Liver (tissue), 9 donors: ENCODE data around the gene B4GALNT2. TPM values are rescaled to one million over a fixed set of nuclear protein-coding genes. Genes with fewer than 3 reads are reported as not detected.
"Not testable (repeated sequence)": the region's sequence is repeated elsewhere in the genome, so short reads cannot be mapped to it uniquely, and the experiment has no call there.

Source experiments
- DNase-seq: peaks from one replicate; pipeline ENCODE4 v3.0.0-alpha.2; 2017; ENCODE audit warnings: low spot score
- H3K27ac ChIP-seq, 2 donors: one replicate each; pipeline ENCODE4 v1.7.0; 2013; ENCODE audit warnings: inconsistent platforms in 2 of 2, low read length in 2 of 2, control low read depth in 1 of 2, low read depth in 1 of 2, mild to moderate bottlenecking in 1 of 2
- H3K27me3 ChIP-seq, 4 donors: one replicate each; pipeline versions ENCODE4 v1.6.1 to v1.7.0; 2013; ENCODE audit warnings: low read length in 3 of 4, inconsistent platforms in 1 of 4, mild to moderate bottlenecking in 1 of 4, moderate library complexity in 1 of 4; ENCODE audit not compliant: control insufficient read depth in 4 of 4, insufficient read depth in 4 of 4
- H3K36me3 ChIP-seq, 4 donors: one replicate each; pipeline versions ENCODE4 v1.6.1 to v1.7.0; 2013; ENCODE audit warnings: low read length in 3 of 4, mild to moderate bottlenecking in 3 of 4, low read depth in 1 of 4, moderate library complexity in 1 of 4; ENCODE audit not compliant: control insufficient read depth in 4 of 4, insufficient read depth in 3 of 4
- H3K4me1 ChIP-seq, 4 donors: one replicate each; pipeline versions ENCODE4 v1.6.1 to v1.7.0; 2013; ENCODE audit warnings: low read length in 3 of 4, mild to moderate bottlenecking in 3 of 4, moderate library complexity in 1 of 4; ENCODE audit not compliant: control insufficient read depth in 4 of 4, insufficient read depth in 4 of 4
- H3K4me3 ChIP-seq, 3 donors: one replicate each; pipeline versions ENCODE4 v1.6.1 to v1.7.0; 2013; ENCODE audit warnings: low read length in 3 of 3, control low read depth in 1 of 3, low read depth in 1 of 3, mild to moderate bottlenecking in 1 of 3
- H3K9ac ChIP-seq, 2 donors: one replicate each; pipeline ENCODE4 v1.7.0; 2013; ENCODE audit warnings: low read length in 2 of 2, mild to moderate bottlenecking in 2 of 2, moderate library complexity in 2 of 2, control low read depth in 1 of 2, low read depth in 1 of 2
- H3K9me3 ChIP-seq, 4 donors: one replicate each; pipeline versions ENCODE4 v1.6.1 to v1.7.0; 2013; ENCODE audit warnings: low read length in 3 of 4; ENCODE audit not compliant: control insufficient read depth in 4 of 4
- CTCF ChIP-seq: fragments of 150-350 bp; IDR thresholded peaks from 2 replicates; pipeline ENCODE4 v1.5.1; 2017; ENCODE audit warnings: improper control_type of control experiment, low read depth, low read length; ENCODE audit not compliant: missing input control
- EGR1 ChIP-seq, 2 donors: IDR thresholded peaks; 2 replicates each; pipeline ENCODE4 v1.6.1; 2016 to 2018; ENCODE audit warnings: antibody characterized with exemption in 2 of 2, low read depth in 2 of 2
- FOXA1 ChIP-seq: IDR thresholded peaks from 2 replicates; pipeline ENCODE4 v1.6.1; 2016; ENCODE audit warnings: antibody characterized with exemption
- FOXA2 ChIP-seq: IDR thresholded peaks from 2 replicates; pipeline ENCODE4 v1.6.1; 2016; ENCODE audit warnings: antibody characterized with exemption
- GABPA ChIP-seq, 2 donors: IDR thresholded peaks in 1 of 2; conservative IDR thresholded peaks in 1 of 2; 2 replicates each; pipeline ENCODE4 v1.6.1; 2016; ENCODE audit warnings: antibody characterized with exemption in 2 of 2, mild to moderate bottlenecking in 1 of 2, moderate library complexity in 1 of 2
- HNF4A ChIP-seq, 2 donors: conservative IDR thresholded peaks; 2 replicates each; pipeline ENCODE4 v1.6.1; 2016; ENCODE audit warnings: antibody characterized with exemption in 2 of 2, mild to moderate bottlenecking in 2 of 2
- HNF4G ChIP-seq: IDR thresholded peaks from 2 replicates; pipeline ENCODE4 v1.6.1; 2016; ENCODE audit warnings: antibody characterized with exemption
- JUND ChIP-seq, 2 donors: IDR thresholded peaks; 2 replicates each; pipeline ENCODE4 v1.6.1; 2016; ENCODE audit warnings: antibody characterized with exemption in 2 of 2
- RAD21 ChIP-seq, 2 donors: IDR thresholded peaks; 2 replicates each; pipeline ENCODE4 v1.6.1; 2016; ENCODE audit warnings: antibody characterized with exemption in 2 of 2, mild to moderate bottlenecking in 2 of 2
- SP1 ChIP-seq: IDR thresholded peaks from 2 replicates; pipeline ENCODE4 v1.6.1; 2018; ENCODE audit warnings: antibody characterized with exemption, mild to moderate bottlenecking
- TAF1 ChIP-seq: conservative IDR thresholded peaks from 2 replicates; pipeline ENCODE4 v1.6.1; 2016; ENCODE audit warnings: antibody characterized with exemption, mild to moderate bottlenecking
- WGBS: extraction: QIAGEN DNeasy Blood & Tissue Kit; methylation state at CpG from one replicate; pipeline ENCODE4 v1.1.7; 2013; 5-methylcytosine and 5-hydroxymethylcytosine counted together
- polyA plus RNA-seq, 2 donors: library from polyadenylated mRNA; stranded (reverse) in 1 of 2; unstranded in 1 of 2; fragments of 200-250 nt in 1 of 2; fragments of >200 nt in 1 of 2; fragmentation: Nextera tagmentation in 1 of 2; extraction: Ambion mirVana in 1 of 2; gene quantifications; one replicate each; pipeline versions ENCODE4 v1.2.1 to v1.2.3, GENCODE V29; 2013 to 2015
- total RNA-seq, 2 donors: library from RNA; depleted of rRNA; stranded (reverse); fragments of >200 nt; gene quantifications; one replicate each; pipeline ENCODE4 v1.2.3, GENCODE V29; 2014
- TF ChIP-seq, protein P1 (sequence below): IDR thresholded peaks from 2 replicates; pipeline ENCODE4 v1.6.1; 2016; ENCODE audit warnings: antibody characterized with exemption
- TF ChIP-seq, protein P2 (sequence below): IDR thresholded peaks from 2 replicates; pipeline ENCODE4 v1.6.1; 2016; ENCODE audit warnings: antibody characterized with exemption
- donor health status: healthy.
- donor health status: healthy.
- donor health status: healthy.
- donor health status: healthy.
- donor health status: healthy.

B4GALNT2 gene
- total and polyA plus RNA-seq, 4 donors: not detected

- TF ChIP-seq CTCF (no peak), GABPA (IDR thresholded peaks at IDR 0.05 in 1 of 2, conservative IDR thresholded peaks at IDR 0.05 in 1 of 2) (no peak)
These were observed 32.0 kb upstream of the B4GALNT2 start (continued) for GRCh38 chr17:49100601-49101000.

DNA sequence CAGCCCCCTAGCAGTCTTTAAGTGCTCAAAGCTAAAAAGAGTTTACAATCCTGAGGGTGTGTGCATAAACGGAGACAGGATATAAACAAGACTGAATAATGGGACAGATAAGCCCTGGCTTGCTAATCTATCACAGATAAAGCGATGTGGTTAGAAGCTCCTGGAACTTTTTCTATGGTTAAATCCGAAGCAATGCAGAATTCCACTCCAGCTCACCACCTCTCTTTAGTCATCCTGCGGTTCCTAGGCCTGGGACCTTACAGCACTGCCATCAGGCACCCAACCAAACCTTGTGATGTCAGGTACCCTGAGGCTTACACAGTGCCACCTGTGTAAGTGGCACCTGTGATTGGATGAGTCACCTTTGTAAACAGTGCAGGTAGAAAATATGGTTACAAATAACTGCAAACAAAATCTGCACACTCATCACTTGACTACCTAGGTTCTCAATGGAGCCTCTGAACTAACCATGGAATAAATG is 31.5 kb upstream of the B4GALNT2 start:
- no peaks in the 10 kb centered on the region for H3K4me1 ChIP-seq
- no peak overlapping the region for H3K4me3 ChIP-seq
- DNase-seq: no peak
- H3K9me3 ChIP-seq: no peaks in the 10 kb centered on the region
- H3K27me3 ChIP-seq: no peaks in the 10 kb centered on the region
- no peak for TF ChIP-seq RAD21 (IDR thresholded peaks at IDR 0.05)
- no peak for TF ChIP-seq TAF1
- TF ChIP-seq HNF4A (conservative IDR thresholded peaks at IDR 0.05): no peak
- TF ChIP-seq EGR1 (IDR thresholded peaks at IDR 0.05; ENCODE audit: low read depth in 2 of 2): no peak
- no peak overlapping the region for H3K27ac ChIP-seq
- H3K36me3 ChIP-seq: no peaks in the 10 kb centered on the region
- WGBS: 75% methylated on average over 4 of the region's 4 CpGs
- H3K9ac ChIP-seq: no peak overlapping the region

DNA sequence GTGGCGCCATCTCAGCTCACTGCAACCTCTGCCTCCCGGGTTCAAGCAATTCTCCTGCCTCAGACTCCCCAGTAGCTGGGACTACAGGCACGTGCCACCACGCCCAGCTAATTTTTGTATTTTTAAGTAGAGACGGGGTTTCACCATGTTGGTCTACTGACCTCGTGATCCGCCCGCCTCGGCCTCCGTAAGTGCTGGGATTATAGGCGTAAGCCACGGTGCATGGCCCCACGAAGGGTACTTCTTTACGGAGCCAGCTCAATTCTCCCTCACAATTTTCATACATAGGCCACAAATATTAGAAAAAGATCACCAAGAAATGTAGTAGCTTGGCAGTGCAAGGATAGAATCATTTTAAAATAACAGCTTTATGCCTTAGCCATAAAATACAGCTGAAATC is 29.2 kb upstream of the B4GALNT2 start:
- not testable (repeated sequence) for H3K4me3 ChIP-seq, H3K4me1 ChIP-seq, H3K27me3 ChIP-seq, H3K9me3 ChIP-seq, DNase-seq, H3K9ac ChIP-seq, H3K36me3 ChIP-seq, H3K27ac ChIP-seq
- WGBS: 96% methylated on average over 14 of the region's 14 CpGs

DNA sequence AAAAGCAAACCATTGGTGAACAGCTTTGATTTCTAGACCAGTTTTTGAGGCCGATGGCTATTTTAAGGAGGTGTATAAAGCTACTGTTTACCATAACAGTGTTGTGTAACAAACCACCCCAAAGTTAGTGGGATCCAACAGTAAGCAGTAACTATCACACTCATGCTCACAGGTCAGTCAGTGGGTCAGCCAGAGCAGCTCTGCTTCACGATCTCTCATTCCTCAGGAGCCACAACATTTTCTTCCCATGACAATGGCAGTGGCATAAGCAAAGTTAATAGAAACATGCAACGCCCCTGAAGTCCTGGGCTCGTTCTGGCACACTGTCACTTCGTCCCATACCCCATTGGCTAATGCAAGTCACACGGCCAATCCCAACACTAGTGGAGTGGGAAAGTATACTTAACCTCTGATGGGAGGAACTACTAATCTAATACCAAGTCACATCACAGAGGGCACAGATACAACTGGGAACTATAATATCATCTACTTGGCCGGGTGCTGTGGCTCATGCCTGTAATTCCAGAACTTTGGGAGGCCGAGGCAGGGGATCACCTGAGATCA is 28.0 kb upstream of the B4GALNT2 start:
- H3K9ac ChIP-seq: no peak overlapping the region
- no peak for TF ChIP-seq EGR1 (IDR thresholded peaks at IDR 0.05; ENCODE audit: low read depth in 2 of 2)
- TF ChIP-seq JUND (IDR thresholded peaks at IDR 0.05): no peak
- TF ChIP-seq, protein P1, sequence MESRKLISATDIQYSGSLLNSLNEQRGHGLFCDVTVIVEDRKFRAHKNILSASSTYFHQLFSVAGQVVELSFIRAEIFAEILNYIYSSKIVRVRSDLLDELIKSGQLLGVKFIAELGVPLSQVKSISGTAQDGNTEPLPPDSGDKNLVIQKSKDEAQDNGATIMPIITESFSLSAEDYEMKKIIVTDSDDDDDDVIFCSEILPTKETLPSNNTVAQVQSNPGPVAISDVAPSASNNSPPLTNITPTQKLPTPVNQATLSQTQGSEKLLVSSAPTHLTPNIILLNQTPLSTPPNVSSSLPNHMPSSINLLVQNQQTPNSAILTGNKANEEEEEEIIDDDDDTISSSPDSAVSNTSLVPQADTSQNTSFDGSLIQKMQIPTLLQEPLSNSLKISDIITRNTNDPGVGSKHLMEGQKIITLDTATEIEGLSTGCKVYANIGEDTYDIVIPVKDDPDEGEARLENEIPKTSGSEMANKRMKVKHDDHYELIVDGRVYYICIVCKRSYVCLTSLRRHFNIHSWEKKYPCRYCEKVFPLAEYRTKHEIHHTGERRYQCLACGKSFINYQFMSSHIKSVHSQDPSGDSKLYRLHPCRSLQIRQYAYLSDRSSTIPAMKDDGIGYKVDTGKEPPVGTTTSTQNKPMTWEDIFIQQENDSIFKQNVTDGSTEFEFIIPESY: no peak
- TF ChIP-seq HNF4G: no peak
- TF ChIP-seq FOXA2: no peak
- no peak for TF ChIP-seq HNF4A (conservative IDR thresholded peaks at IDR 0.05)
- no peak for TF ChIP-seq SP1
- TF ChIP-seq, protein P2, sequence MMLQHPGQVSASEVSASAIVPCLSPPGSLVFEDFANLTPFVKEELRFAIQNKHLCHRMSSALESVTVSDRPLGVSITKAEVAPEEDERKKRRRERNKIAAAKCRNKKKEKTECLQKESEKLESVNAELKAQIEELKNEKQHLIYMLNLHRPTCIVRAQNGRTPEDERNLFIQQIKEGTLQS: no peak
- TF ChIP-seq FOXA1: no peak
- H3K27me3 ChIP-seq: peaks cover 0 to 2% (median 0%) of the 10 kb centered on the region in 4 donors
- H3K9me3 ChIP-seq: no peaks in the 10 kb centered on the region
- DNase-seq: no peak
- no peak overlapping the region for H3K4me3 ChIP-seq
- H3K36me3 ChIP-seq: no peaks in the 10 kb centered on the region
- H3K4me1 ChIP-seq: no peaks in the 10 kb centered on the region
- WGBS: 85% methylated on average over 8 of the region's 8 CpGs
- no peak overlapping the region for H3K27ac ChIP-seq
